Uterus (tissue), 2 donors: Measurements from ENCODE around the gene CATSPERD.

Source experiments
- CTCF ChIP-seq, 4 experiments: fragments of 200-600 bp in 2 of 4; fragments of 450-650 bp in 2 of 4; sonication (generic) in 2 of 4; IDR thresholded peaks; one replicate each; pipeline ENCODE4 v1.5.1; 2016 to 2019; ENCODE audit warnings: antibody characterized with exemption in 4 of 4, mild to moderate bottlenecking in 2 of 4, moderate library complexity in 1 of 4
- POLR2A ChIP-seq, 2 donors: fragments of 450-650 bp; IDR thresholded peaks; one replicate each; pipeline ENCODE4 v1.6.1; 2016; ENCODE audit warnings: antibody characterized with exemption in 2 of 2, mild to moderate bottlenecking in 1 of 2, moderate library complexity in 1 of 2

GRCh38 chr19:5789351-5789761 lies 68.9 kb downstream of the CATSPERD start:
- TF ChIP-seq CTCF (IDR thresholded peaks at IDR 0.05) (no peak), POLR2A (IDR thresholded peaks at IDR 0.05) (no peak)
